DOHH2 (cell line): ENCODE measurements around the gene HSPE1.

ENCODE experiments used
- CTCF ChIP-seq: fragments of 200-600 bp; sonication (generic); IDR thresholded peaks from one replicate; pipeline ENCODE4 v1.5.1; 2014; ENCODE audit warnings: antibody characterized with exemption, mild to moderate bottlenecking, low read depth, low read length; ENCODE audit not compliant: poor library complexity, severe bottlenecking
- EZH2phosphoT487 ChIP-seq: fragments of 200-600 bp; sonication (generic); IDR thresholded peaks from 2 replicates; pipeline ENCODE4 v1.6.1; 2017; ENCODE audit warnings: borderline replicate concordance, mild to moderate bottlenecking, antibody characterized with exemption, low read length, moderate library complexity, mixed read lengths

- TF ChIP-seq CTCF (no peak), EZH2phosphoT487 (no peak)
Observed at GRCh38 chr2:197548582-197548981, 48.4 kb downstream of the HSPE1 start.
